Activated naive CD4-positive, alpha-beta T cell treated with anti-CD3 and anti-CD28 coated beads, Interleukin-2, amount 10 ng/mL, durations not matched to agents 7 days and 5 days (primary cell): ENCODE measurements around the gene NASP.

Experiments used
- CTCF ChIA-PET: fragments of 350-600 bp; sonication (Branson Sonifier 250); formaldehyde crosslinking; loops from one replicate; lab custom pipeline; 2021; ENCODE audit warnings: antibody characterized with exemption; lab: Charles Lee
- DNase-seq: peaks from one replicate; pipeline ENCODE4 v3.0.0-alpha.2; 2020
- H3K27ac Mint-ChIP-seq: one replicate; pipeline ENCODE4 v1.8.0; 2021; ENCODE audit warnings: mild to moderate bottlenecking, moderate library complexity, mixed read lengths
- H3K27me3 Mint-ChIP-seq: one replicate; pipeline ENCODE4 v1.8.0; 2021; ENCODE audit warnings: mild to moderate bottlenecking, mixed read lengths
- H3K36me3 Mint-ChIP-seq: one replicate; pipeline ENCODE4 v1.8.0; 2021; ENCODE audit warnings: mixed read lengths
- H3K4me1 Mint-ChIP-seq: one replicate; pipeline ENCODE4 v1.8.0; 2021; ENCODE audit warnings: mixed read lengths
- H3K4me3 Mint-ChIP-seq: one replicate; pipeline ENCODE4 v1.8.0; 2021; ENCODE audit warnings: mild to moderate bottlenecking, moderate library complexity, mixed read lengths
- H3K9me3 Mint-ChIP-seq: one replicate; pipeline ENCODE4 v1.8.0; 2021; ENCODE audit warnings: mixed read lengths

Gene NASP, protein sequence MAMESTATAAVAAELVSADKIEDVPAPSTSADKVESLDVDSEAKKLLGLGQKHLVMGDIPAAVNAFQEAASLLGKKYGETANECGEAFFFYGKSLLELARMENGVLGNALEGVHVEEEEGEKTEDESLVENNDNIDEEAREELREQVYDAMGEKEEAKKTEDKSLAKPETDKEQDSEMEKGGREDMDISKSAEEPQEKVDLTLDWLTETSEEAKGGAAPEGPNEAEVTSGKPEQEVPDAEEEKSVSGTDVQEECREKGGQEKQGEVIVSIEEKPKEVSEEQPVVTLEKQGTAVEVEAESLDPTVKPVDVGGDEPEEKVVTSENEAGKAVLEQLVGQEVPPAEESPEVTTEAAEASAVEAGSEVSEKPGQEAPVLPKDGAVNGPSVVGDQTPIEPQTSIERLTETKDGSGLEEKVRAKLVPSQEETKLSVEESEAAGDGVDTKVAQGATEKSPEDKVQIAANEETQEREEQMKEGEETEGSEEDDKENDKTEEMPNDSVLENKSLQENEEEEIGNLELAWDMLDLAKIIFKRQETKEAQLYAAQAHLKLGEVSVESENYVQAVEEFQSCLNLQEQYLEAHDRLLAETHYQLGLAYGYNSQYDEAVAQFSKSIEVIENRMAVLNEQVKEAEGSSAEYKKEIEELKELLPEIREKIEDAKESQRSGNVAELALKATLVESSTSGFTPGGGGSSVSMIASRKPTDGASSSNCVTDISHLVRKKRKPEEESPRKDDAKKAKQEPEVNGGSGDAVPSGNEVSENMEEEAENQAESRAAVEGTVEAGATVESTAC

DNA sequence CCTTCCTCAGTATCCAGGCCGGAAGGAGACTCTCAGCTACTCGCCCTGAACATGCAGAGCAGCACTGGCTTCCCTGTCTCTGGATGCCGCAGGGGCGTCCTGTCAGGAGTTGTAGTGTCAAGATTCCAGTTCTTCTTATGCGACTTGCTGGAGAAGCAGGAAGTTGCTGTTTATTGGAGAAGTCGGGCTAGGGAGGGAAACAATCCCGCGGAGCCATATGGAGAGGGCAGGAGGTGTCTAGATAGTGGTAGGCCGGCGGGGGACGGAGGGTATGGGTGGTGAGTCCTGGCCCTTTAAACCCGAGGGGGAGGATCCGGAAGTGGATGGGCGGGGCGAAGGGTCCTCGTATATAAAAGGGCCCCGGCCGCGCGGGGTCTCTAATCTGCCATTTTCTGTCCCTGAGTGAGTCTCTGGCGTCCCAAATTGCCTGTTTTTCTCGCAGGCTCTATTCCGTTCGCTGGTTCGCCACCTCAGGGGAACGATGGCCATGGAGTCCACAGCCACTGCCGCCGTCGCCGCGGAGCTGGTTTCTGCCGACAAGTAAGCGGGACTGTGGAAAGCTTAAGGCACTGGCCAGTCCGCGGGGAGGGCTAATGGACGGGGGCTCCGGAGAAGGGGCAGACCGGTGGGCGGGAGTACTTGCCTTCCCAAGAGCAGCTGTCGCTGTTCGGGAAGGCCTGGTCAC lies at the start of gene NASP:
TSS of gene NASP (plus strand) at position 376 of the 685 bp plus-strand sequence. CDS start at position 482, 106 bp downstream.
- H3K27me3 Mint-ChIP-seq: peaks cover 3% of the 10 kb centered on the region
- no peaks in the 10 kb centered on the region for H3K9me3 Mint-ChIP-seq
- H3K36me3 Mint-ChIP-seq: peaks cover 6% of the 10 kb centered on the region
- DNase-seq: peak; percentile 93
- CTCF ChIA-PET: interaction anchor here (0.8 to 1.6 kb wide), 5 partner anchors 10 to 102 kb away, joined by 3 to 9 read pairs (median 3); partner anchors contain the start of genes GPBP1L1 and MMACHC
- peak within 1 kb of the TSS; percentile 99 for H3K27ac Mint-ChIP-seq
- peaks cover 34% of the 10 kb centered on the region for H3K4me1 Mint-ChIP-seq
- peak within 1 kb of the TSS; percentile 96 for H3K4me3 Mint-ChIP-seq

DNA sequence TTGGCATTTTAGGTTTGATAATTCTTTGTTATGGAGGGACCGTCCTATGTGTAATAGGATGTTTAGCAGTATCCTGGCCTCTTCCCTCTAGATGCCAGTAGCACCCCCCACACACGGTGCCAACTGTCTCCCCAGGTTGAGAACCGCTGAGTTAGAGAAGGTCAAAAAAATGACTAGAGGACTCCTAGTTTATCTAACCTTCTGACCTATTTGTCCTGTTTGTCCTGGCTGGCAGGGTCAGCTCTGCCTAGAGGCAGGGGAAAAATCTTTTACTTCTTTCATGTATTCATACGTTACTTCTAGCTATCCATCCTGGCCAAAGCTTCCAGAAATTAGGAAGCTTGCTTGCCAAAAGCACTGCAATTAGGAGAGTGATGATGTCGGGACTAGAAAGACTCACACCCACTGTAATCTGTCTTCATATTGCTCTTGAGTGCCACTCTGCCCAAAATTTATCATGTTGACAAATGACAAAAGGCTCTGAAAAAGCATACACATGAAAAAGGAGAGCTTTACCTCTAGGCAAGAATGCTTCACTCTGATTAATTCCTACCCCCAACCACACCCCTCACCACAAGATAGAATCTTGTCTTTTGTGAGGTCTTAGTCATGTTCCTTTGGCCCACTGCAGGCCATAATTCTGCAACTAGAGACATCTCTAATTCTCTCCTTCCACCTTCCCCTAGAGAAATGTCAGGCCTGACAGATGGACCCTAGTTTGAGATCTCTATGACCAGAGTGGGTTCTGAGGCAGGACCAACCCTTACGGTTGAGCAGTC lies 47.7 kb upstream of the NASP start:
- CTCF ChIA-PET: interaction anchor here (0.9 to 1.9 kb wide), 5 partner anchors 9 to 43 kb away, joined by 4 to 5 read pairs (median 4); no protein-coding TSS in a partner anchor
- peaks cover 12% of the 10 kb centered on the region for H3K4me1 Mint-ChIP-seq
- H3K27ac Mint-ChIP-seq: no peak overlapping the region

DNA sequence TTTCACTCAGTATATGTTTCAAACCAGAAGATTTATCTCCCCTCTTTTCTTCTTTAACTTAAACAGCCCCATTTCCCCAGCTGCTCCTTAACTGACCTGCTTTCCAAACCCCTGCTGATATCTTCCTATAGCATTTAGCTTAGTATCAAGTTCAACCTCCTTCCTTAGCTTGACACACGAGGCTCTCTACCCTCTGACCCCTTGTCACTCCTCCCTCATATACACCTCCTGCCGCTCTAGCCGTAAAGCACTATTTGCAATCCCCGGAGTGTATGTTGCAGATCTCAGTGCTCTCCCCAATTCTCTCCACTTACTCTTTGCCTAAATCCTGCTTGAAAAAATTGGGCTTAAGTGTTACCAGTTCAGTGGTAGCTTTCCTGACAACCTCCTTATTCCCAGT lies 47.0 kb upstream of the NASP start:
- no peak overlapping the region for H3K27ac Mint-ChIP-seq
- no peaks in the 10 kb centered on the region for H3K36me3 Mint-ChIP-seq
- no peaks in the 10 kb centered on the region for H3K9me3 Mint-ChIP-seq
- H3K4me1 Mint-ChIP-seq: peaks cover 12% of the 10 kb centered on the region
- H3K27me3 Mint-ChIP-seq: peaks cover 13% of the 10 kb centered on the region
- DNase-seq: no peak
- no peak overlapping the region for H3K4me3 Mint-ChIP-seq
- CTCF ChIA-PET: interaction anchor here (0.9 to 1.9 kb wide), 3 partner anchors 14 to 32 kb away, joined by 4 to 5 read pairs (median 4); no protein-coding TSS in a partner anchor

More for the DNA sequence above, 47.7 kb upstream of the NASP start:
- DNase-seq: no peak
- peaks cover 15% of the 10 kb centered on the region for H3K27me3 Mint-ChIP-seq
- H3K9me3 Mint-ChIP-seq: no peaks in the 10 kb centered on the region
- H3K4me3 Mint-ChIP-seq: no peak overlapping the region
- no peaks in the 10 kb centered on the region for H3K36me3 Mint-ChIP-seq

DNA sequence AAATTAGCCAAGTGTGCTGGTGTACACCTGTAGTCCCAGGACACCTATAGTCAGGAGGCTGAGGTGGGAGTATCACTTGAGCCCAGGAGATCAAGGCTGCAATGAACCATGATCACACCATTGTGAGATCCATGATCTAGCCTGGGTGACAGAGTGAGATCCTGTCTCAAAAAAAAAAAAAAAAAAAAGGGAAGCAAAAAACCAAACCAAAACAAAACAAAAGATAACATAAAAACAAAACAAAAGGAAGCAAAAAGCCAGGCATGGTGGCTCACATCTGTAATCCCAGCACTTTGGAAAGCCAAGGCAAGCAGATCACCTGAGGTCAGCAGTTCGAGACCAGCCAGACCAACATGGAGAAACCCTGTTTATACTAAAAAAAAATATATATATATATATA lies 42.6 kb upstream of the NASP start:
- peaks cover 15% of the 10 kb centered on the region for H3K27me3 Mint-ChIP-seq
- H3K4me3 Mint-ChIP-seq: no peak overlapping the region
- H3K9me3 Mint-ChIP-seq: no peaks in the 10 kb centered on the region
- H3K36me3 Mint-ChIP-seq: no peaks in the 10 kb centered on the region
- H3K4me1 Mint-ChIP-seq: peaks cover 43% of the 10 kb centered on the region
- DNase-seq: no peak
- CTCF ChIA-PET: interaction anchor here (1.6 kb wide), 1 partner anchor 29 kb away, joined by 3 read pairs; no protein-coding TSS in a partner anchor
- no peak overlapping the region for H3K27ac Mint-ChIP-seq

DNA sequence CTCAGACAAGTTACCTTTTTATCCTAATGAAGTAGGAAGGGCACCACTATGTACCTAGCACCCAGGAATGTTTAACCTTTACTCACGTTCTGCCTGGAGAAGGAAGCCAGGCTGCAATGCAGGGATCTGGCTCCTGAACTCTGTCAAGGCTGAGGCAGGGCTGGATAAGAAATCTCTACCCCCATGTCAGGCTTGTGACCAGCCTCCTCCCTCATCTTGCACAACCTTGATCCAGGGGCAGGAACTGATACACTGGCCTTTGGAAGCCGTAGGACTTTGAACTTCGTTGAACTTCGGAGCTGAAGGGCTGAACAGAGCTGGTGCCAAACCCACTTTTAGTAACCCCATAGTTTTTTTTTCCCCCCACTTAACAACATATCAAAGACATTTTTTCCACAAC lies 41.2 kb upstream of the NASP start:
- CTCF ChIA-PET: interaction anchor here (3.0 kb wide), 1 partner anchor 28 kb away, joined by 9 read pairs; no protein-coding TSS in a partner anchor
- no peak overlapping the region for H3K4me3 Mint-ChIP-seq
- no peak overlapping the region for H3K27ac Mint-ChIP-seq
- peaks cover 33% of the 10 kb centered on the region for H3K4me1 Mint-ChIP-seq
- DNase-seq: no peak
- H3K36me3 Mint-ChIP-seq: no peaks in the 10 kb centered on the region
- peaks cover 23% of the 10 kb centered on the region for H3K27me3 Mint-ChIP-seq
- no peaks in the 10 kb centered on the region for H3K9me3 Mint-ChIP-seq

DNA sequence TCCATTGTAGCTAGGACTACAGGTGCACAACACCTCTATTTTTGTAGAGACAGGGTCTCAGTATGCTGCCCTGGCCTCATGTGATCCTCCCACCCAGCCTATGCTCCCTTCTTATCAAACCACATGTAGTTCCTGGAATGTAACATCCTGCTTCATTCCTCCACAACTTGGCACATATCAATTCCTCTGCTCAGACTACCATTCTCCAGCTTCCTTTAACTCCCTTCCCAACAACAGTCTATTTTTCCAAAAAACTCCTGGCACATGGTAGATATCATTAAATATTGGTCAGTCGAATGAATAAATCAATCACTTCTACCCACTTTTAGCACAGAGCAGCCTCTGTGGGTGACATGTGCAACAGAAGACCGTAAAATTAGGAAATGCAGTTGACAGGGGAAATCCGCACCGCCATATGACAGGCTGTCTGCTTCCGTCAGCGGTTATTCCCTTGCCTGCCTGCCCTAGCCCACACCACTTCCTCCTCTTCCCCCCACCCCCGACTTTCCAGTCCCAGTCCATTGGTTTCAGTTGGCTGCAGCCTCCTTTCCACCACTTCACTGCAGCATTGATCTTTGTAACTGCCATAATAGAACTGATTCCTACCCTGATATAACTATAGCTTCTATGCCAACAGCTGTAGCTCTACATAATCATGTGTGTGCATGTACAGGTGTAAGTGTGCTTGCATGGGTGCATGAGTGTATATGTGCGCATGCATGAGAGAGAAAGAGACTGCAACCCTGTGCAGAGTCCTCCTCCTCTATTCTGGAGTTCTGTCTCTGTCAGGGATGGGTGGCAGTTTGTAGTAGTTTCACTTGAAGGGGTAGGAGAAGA lies 40.0 kb upstream of the NASP start:
- Mint-ChIP-seq H3K27ac (peak overlapping the region; percentile 68), H3K27me3 (peaks cover 23% of the 10 kb centered on the region), H3K9me3 (no peaks in the 10 kb centered on the region), H3K4me3 (peak overlapping the region; percentile 8), H3K36me3 (no peaks in the 10 kb centered on the region), H3K4me1 (peaks cover 33% of the 10 kb centered on the region)
- CTCF ChIA-PET: interaction anchor here (1.4 to 3.0 kb wide), 4 partner anchors 19 to 26 kb away, joined by 3 to 9 read pairs (median 5); no protein-coding TSS in a partner anchor
- peak; percentile 73 for DNase-seq

DNA sequence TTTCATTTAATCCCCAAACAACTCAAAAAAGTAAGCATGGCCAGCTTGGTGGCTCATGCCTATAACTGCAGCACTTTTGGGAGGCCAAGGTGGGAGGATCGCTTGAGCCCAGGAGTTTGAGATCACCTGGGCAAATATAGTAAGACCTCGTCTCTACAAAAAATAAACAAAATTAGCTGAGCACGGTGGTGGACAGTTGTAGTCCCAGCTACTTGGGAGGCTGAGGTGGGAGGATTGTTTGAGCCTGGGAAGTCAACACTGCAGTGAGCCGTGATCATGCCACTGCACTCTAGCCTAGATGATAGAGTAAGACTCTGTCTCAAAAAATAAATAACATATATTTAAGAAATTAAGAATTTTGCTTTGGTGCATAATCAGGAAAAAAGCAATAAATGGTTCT lies 39.3 kb upstream of the NASP start:
- Mint-ChIP-seq H3K9me3 (no peaks in the 10 kb centered on the region), H3K4me3 (no peak overlapping the region), H3K27me3 (peaks cover 19% of the 10 kb centered on the region), H3K36me3 (no peaks in the 10 kb centered on the region), H3K27ac (no peak overlapping the region), H3K4me1 (peaks cover 33% of the 10 kb centered on the region)
- CTCF ChIA-PET: interaction anchor here (1.4 to 3.0 kb wide), 5 partner anchors 9 to 26 kb away, joined by 3 to 9 read pairs (median 4); no protein-coding TSS in a partner anchor
- no peak for DNase-seq

DNA sequence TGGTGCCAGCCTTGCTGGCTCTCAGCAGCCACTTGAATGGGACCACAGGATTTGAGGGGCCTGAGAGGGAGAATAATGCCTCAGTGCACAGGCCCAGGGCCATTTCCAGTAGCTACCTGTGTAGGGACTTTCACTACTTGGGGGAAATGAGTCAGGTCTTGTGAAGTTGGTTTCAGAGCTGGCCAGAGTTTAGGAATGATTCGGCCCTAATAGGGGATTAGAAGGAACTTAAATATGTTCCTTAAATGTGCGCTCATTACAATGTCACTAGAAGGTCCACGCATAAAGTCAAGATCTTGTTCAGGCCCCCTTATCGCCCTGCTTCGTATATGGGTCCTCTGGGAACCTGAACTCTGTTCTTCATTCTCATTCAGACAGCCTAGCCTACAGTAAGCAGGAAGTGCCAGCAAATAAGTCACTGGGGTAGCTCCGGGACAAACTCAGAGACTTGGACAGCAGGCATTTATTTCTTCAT lies 38.8 kb upstream of the NASP start:
- DNase-seq: no peak
- Mint-ChIP-seq H3K4me3 (no peak overlapping the region), H3K36me3 (no peaks in the 10 kb centered on the region), H3K27ac (peak overlapping the region; percentile 3), H3K27me3 (peaks cover 19% of the 10 kb centered on the region), H3K9me3 (no peaks in the 10 kb centered on the region), H3K4me1 (peaks cover 35% of the 10 kb centered on the region)
- CTCF ChIA-PET: interaction anchor here (1.5 to 3.0 kb wide), 4 partner anchors 9 to 25 kb away, joined by 4 to 9 read pairs (median 5); no protein-coding TSS in a partner anchor

DNA sequence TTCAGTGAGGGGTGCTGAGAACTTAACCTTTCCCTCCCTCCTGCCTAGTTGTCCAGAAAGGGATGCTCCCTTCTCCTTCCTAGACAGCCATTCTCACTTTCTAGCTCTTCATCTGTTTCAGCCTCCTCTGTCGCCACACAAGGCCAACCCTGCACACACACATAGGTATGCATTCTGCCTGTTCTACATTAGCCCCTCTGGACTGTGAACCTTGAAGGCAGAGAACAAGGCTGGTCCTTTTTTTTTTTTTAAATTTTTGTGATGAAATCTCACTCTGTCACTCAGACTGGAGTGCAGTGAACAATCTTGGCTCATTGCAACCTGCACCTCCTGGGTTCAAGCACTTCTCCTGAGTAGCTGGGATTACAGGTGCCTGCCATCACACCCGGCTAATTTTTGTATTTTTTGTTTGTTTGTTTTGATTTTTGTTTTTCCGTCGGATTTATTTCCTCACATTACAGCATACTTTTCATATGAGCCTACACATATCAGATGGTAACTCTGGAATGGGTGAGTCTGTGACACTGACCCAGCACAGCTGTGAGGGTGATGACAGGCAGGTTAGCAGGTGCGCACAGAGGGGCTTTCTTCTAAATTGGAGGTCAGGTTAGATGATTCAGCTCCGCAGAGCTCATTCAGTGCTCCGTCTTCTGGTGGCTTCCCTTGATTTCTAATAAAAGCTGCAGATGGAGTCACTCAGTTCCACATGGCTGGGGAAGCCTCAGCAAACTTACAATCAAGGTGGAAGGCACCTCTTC lies 38.1 kb upstream of the NASP start:
- Mint-ChIP-seq H3K4me1 (peaks cover 41% of the 10 kb centered on the region), H3K36me3 (no peaks in the 10 kb centered on the region), H3K27ac (no peak overlapping the region), H3K9me3 (no peaks in the 10 kb centered on the region), H3K27me3 (peaks cover 20% of the 10 kb centered on the region), H3K4me3 (no peak overlapping the region)
- no peak for DNase-seq
- CTCF ChIA-PET: interaction anchor here (1.8 to 3.0 kb wide), 2 partner anchors 10 to 25 kb away, joined by 4 to 9 read pairs; no protein-coding TSS in a partner anchor

DNA sequence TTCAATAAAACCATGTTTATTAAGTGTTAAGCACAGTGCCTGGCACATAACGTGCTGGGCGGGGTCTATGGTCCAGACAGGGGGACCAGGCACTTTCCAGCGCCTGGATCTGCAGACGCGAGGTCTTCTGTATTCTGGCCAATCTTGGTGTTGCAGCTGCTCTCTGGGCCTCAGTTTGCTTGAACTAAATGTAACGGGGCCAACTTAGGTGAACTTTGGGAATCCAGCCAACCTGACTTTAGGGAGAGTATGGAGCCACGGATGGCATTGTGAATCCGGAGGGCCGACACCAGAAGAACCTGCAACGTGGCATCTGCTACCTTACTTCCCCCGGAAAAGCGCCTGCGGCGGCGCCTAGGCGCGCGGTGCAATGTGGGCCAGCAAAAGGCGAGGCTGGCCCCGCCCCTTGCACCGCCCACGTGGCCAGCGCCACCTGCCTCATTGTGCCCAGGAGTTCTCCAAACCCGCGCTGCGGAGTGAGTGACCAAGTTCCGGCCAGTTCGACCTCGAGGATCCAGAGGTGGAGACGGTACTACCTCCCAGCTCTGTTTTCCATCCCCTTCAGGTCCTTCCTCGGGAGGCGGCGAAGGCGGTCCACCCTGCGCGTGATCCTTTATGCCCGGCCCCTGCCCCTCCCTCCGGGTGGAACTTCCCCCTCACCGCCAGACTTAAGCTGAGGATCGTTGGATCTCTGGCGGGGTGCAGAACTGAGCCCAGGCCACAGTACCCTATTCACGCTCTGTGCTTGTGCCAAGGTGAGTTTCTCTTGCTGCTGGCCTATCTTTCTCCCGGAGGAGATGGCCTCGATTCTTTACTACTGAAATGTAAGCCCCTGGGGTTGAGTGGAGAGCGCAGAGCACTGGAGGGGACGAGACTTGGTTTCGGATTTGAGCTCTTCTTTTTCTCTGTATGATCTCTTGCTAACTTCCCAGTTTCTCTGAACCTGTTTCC lies 33.2 kb upstream of the NASP start, which contains the start of gene AKR1A1:
TSS of gene AKR1A1 (plus strand) at position 426 of the 951 bp plus-strand sequence. CDS start 10,969 bp downstream, outside the sequence.
- Mint-ChIP-seq H3K36me3 (peaks cover 12% of the 10 kb centered on the region), H3K27ac (peak within 1 kb of the TSS; percentile 89), H3K27me3 (peaks cover 16% of the 10 kb centered on the region), H3K4me3 (peak within 1 kb of the TSS; percentile 97), H3K4me1 (peaks cover 32% of the 10 kb centered on the region), H3K9me3 (no peaks in the 10 kb centered on the region)
- peak; percentile 91 for DNase-seq
- CTCF ChIA-PET: interaction anchor here (0.6 to 1.7 kb wide), 6 partner anchors 18 to 38 kb away, joined by 3 to 6 read pairs (median 4); no protein-coding TSS in a partner anchor
